Upper lobe of right lung (tissue), 1 donor: Measurements from ENCODE around the gene TSPO. TPM values are rescaled to one million over a fixed set of nuclear protein-coding genes. Genes with fewer than 3 reads are reported as not detected.

Experiments used
- ATAC-seq: fragments of 200-7000 bp; cut with Tn5 transposase; one replicate; pipeline ENCODE4 v1.9.1; 2020; ENCODE audit warnings: mild to moderate bottlenecking, moderate library complexity
- DNase-seq: peaks from one replicate; pipeline ENCODE4 v3.0.0-alpha.2; 2020
- H3K27ac ChIP-seq: fragments of 200-600 bp; one replicate; pipeline ENCODE4 v1.8.0; 2022
- H3K27me3 ChIP-seq: fragments of 200-600 bp; one replicate; pipeline ENCODE4 v1.8.0; 2022; ENCODE audit warnings: mild to moderate bottlenecking
- H3K36me3 ChIP-seq: fragments of 200-600 bp; one replicate; pipeline ENCODE4 v1.8.0; 2022
- H3K4me1 ChIP-seq: fragments of 200-600 bp; one replicate; pipeline ENCODE4 v1.8.0; 2022
- H3K4me3 ChIP-seq: fragments of 200-600 bp; one replicate; pipeline ENCODE4 v1.8.0; 2022; ENCODE audit warnings: mild to moderate bottlenecking
- H3K9me3 ChIP-seq: fragments of 200-600 bp; one replicate; pipeline ENCODE4 v1.8.0; 2022
- intact Hi-C: fragments of 100-400 bp; cut with DNase I; formaldehyde crosslinking; loops from one replicate; pipeline ENCODE4 v1.11.0; 2022
- total RNA-seq: library from RNA; stranded (reverse); fragmentation: NEBNext Ultra II Directional; extraction: Animal tissue kit (Norgen Biotek cat#: 25700); gene quantifications from one replicate; pipeline ENCODE4 v1.2.1, GENCODE V29; 2021
- TF ChIP-seq, protein P1 (sequence below): fragments of 200-600 bp; IDR thresholded peaks from one replicate; pipeline ENCODE4 v1.8.0; 2022; ENCODE audit warnings: antibody characterized with exemption
- donor health status: DM: no; HTN: yes; CAD: no; lungs with severe emphysema.

The TSPO gene
- total RNA-seq, 1 donor from 2014 or later, result 185 TPM

DNA sequence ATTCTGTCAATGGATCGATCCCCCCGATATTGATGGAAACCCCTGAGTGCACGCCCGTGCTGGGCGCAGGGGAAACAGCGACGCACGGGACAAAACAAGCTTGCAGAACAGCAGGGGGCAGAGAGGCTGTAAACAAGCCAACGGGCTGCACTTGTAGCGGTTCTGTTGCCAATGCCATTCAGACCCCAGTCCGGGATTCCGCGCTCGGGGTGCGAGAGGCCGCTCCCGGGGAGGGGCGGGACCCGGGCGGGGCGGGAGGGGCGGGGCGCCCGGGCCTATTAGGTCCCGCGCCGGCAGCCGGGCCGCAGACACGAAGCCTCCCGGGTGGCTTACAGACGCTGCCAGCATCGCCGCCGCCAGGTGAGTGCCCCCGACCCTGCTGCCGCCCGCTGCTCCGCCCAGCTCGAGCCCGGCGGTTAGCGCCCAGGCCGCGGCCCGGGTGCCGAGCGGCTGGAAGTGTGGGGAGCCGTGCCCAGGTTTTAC, 40.9 kb upstream of the TSPO start, which contains the start of gene BIK:
TSS of gene BIK (plus strand) at position 307 of the 483 bp plus-strand sequence. CDS start 13,273 bp downstream, outside the sequence.
- Histone ChIP-seq H3K9me3 (no peaks in the 10 kb centered on the region), H3K27ac (peak within 1 kb of the TSS; percentile 36), H3K36me3 (no peaks in the 10 kb centered on the region), H3K27me3 (peaks cover 30% of the 10 kb centered on the region), H3K4me3 (peak within 1 kb of the TSS; percentile 68), H3K4me1 (peaks cover 14% of the 10 kb centered on the region)
- intact Hi-C loops, result no loop called here
- TF ChIP-seq, protein P1, sequence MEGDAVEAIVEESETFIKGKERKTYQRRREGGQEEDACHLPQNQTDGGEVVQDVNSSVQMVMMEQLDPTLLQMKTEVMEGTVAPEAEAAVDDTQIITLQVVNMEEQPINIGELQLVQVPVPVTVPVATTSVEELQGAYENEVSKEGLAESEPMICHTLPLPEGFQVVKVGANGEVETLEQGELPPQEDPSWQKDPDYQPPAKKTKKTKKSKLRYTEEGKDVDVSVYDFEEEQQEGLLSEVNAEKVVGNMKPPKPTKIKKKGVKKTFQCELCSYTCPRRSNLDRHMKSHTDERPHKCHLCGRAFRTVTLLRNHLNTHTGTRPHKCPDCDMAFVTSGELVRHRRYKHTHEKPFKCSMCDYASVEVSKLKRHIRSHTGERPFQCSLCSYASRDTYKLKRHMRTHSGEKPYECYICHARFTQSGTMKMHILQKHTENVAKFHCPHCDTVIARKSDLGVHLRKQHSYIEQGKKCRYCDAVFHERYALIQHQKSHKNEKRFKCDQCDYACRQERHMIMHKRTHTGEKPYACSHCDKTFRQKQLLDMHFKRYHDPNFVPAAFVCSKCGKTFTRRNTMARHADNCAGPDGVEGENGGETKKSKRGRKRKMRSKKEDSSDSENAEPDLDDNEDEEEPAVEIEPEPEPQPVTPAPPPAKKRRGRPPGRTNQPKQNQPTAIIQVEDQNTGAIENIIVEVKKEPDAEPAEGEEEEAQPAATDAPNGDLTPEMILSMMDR, result peak; percentile 34
- ATAC-seq (peak; percentile 73), DNase-seq (peak; percentile 75)

DNA sequence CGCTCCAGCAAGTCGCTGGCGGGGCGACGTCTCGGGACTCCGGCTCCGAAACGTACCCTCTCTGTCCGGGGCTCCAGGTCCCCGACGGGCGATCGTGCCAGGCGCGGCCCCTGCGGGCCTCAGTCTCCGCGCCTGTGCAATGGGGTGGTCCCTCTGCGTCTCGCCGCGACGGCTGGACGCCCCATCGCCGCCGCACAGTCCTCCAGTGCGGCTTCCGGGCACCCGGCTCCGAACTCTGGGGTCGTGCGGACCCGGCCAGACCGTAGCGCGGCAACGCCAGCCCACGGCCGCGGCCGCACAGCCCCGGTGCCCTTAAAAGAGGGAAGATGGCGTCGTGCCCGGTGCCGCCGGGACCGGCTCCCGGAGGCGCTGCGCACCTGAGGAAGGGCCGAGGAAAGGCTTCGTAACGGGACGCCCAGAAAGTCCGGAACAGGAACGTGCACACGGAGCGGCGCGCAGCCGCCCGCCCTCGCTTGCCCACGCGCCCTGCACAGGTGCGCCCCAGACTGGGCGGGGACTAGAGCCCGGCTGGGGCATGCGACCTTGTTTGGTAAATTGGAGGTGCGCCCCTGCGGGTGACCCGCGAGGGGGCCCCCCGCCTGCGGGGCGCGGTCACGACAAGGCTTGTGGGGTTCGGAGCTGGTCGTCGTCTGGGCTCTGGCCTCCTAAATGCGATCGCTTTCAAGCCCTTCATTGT, 40.3 kb upstream of the TSPO start:
- TF ChIP-seq, protein P1, result no peak
- H3K27ac ChIP-seq, result peak overlapping the region; percentile 36
- H3K9me3 ChIP-seq, result no peaks in the 10 kb centered on the region
- H3K27me3 ChIP-seq, result peaks cover 30% of the 10 kb centered on the region
- ATAC-seq (peak; percentile 81), DNase-seq (peak; percentile 83)
- no peaks in the 10 kb centered on the region for H3K36me3 ChIP-seq
- peak overlapping the region; percentile 68 for H3K4me3 ChIP-seq
- intact Hi-C loops, result no loop called here
- peaks cover 14% of the 10 kb centered on the region for H3K4me1 ChIP-seq

- Histone ChIP-seq H3K27ac (no peak overlapping the region), H3K4me1 (peaks cover 14% of the 10 kb centered on the region), H3K27me3 (peaks cover 30% of the 10 kb centered on the region), H3K36me3 (no peaks in the 10 kb centered on the region), H3K4me3 (no peak overlapping the region), H3K9me3 (no peaks in the 10 kb centered on the region)
- intact Hi-C loops, result no loop called here
- no peak for DNase-seq
- TF ChIP-seq, protein P1, result no peak
- ATAC-seq, result no peak
Measured at GRCh38 chr22:43113526-43114251, 37.7 kb upstream of the TSPO start.

- Histone ChIP-seq H3K4me3 (no peak overlapping the region), H3K9me3 (no peaks in the 10 kb centered on the region), H3K27me3 (peaks cover 25% of the 10 kb centered on the region), H3K4me1 (peaks cover 12% of the 10 kb centered on the region), H3K36me3 (no peaks in the 10 kb centered on the region), H3K27ac (no peak overlapping the region)
- DNase-seq, result no peak
- intact Hi-C loops, result no loop called here
- TF ChIP-seq, protein P1, result no peak
- ATAC-seq, result peak; percentile 49
Measured at GRCh38 chr22:43114958-43115357, 36.4 kb upstream of the TSPO start.

- Histone ChIP-seq H3K4me3 (no peak overlapping the region), H3K36me3 (no peaks in the 10 kb centered on the region), H3K9me3 (no peaks in the 10 kb centered on the region), H3K27me3 (peaks cover 10% of the 10 kb centered on the region), H3K27ac (no peak overlapping the region), H3K4me1 (no peaks in the 10 kb centered on the region)
- TF ChIP-seq, protein P1, result no peak
- DNase-seq, result no peak
- ATAC-seq, result no peak
- intact Hi-C loops, result no loop called here
Measured at GRCh38 chr22:43116932-43117331, 34.4 kb upstream of the TSPO start.
